ENCODE results near the gene GOLT1A.

Gene GOLT1A

DNA sequence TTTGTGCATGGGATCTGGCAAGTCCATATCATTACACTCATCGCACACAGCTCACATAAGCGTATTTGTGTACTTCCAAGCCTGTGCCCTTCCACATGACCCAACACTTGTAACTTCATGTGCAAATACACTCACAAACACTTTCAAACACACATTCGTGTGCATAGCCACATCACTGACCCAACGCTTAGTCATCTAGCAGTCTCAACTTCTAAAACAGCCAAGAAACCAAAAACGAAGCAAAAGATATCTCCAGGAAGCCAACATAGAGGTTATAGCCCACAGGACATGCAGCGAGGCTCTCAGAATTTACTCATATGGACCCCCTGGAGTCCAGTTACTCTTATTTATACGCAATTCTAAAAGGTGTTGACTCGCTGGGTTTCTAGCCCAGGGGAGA, 10.9 kb upstream of the GOLT1A start:
- TF ChIP-seq, protein P1, sequence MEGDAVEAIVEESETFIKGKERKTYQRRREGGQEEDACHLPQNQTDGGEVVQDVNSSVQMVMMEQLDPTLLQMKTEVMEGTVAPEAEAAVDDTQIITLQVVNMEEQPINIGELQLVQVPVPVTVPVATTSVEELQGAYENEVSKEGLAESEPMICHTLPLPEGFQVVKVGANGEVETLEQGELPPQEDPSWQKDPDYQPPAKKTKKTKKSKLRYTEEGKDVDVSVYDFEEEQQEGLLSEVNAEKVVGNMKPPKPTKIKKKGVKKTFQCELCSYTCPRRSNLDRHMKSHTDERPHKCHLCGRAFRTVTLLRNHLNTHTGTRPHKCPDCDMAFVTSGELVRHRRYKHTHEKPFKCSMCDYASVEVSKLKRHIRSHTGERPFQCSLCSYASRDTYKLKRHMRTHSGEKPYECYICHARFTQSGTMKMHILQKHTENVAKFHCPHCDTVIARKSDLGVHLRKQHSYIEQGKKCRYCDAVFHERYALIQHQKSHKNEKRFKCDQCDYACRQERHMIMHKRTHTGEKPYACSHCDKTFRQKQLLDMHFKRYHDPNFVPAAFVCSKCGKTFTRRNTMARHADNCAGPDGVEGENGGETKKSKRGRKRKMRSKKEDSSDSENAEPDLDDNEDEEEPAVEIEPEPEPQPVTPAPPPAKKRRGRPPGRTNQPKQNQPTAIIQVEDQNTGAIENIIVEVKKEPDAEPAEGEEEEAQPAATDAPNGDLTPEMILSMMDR (IDR thresholded peaks at IDR 0.05; ENCODE audit: poor library complexity, severe bottlenecking): no peak
- H3K9me3 ChIP-seq (ENCODE audit: severe bottlenecking): no peaks in the 10 kb centered on the region
- DNase-seq (ENCODE audit: low spot score): no peak
- H3K4me3 ChIP-seq (ENCODE audit: severe bottlenecking): no peak overlapping the region
- H3K4me1 ChIP-seq (ENCODE audit: insufficient read depth, poor library complexity, severe bottlenecking): peaks cover 17% of the 10 kb centered on the region
- no peak overlapping the region for H3K27ac ChIP-seq (ENCODE audit: poor library complexity, severe bottlenecking)
- no peak for ATAC-seq (ENCODE audit: low read depth)
- no peaks in the 10 kb centered on the region for H3K36me3 ChIP-seq (ENCODE audit: low read depth)
- H3K27me3 ChIP-seq (ENCODE audit: insufficient read depth, poor library complexity, severe bottlenecking): no peaks in the 10 kb centered on the region

DNA sequence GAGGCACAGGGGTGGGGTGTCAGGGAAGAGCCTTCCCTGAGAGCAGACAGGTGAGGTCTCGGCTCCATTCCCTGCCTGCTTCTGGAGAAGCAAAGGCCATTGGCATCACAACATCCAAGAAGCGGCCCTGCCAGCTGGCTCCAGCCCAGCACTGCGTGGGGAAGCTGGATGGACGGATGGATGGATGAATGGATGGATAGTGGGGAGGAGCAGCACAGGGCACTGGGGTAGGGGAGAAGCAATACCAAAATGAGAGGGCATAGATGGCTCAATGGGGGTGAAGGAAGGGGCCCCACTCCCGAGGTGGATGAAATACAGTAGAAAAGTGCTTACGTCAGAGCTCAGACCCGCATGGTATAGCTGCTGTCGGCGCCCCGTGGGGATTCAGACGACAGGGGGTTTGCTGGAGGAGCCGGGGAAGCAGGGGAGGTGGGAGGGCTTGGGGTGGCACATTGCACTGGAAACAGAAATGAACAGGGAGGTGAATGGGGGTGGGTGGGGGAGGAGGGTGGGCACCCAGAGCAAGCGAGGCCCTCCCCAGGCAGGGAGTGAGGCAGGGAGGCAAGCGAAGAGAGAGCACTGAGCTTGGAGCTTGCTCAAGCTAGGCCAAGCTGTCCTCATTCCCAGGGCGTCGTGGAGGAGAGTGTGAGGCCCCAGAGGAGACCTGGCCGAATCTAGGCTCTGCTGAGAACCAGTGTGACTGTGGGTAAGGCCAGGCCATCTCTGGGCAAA, 9.5 kb upstream of the GOLT1A start:
- no peak for ATAC-seq (ENCODE audit: low read depth)
- peaks cover 17% of the 10 kb centered on the region for H3K4me1 ChIP-seq (ENCODE audit: insufficient read depth, poor library complexity, severe bottlenecking)
- no peak overlapping the region for H3K27ac ChIP-seq (ENCODE audit: poor library complexity, severe bottlenecking)
- no peaks in the 10 kb centered on the region for H3K36me3 ChIP-seq (ENCODE audit: low read depth)
- no peaks in the 10 kb centered on the region for H3K27me3 ChIP-seq (ENCODE audit: insufficient read depth, poor library complexity, severe bottlenecking)
- no peak for DNase-seq (ENCODE audit: low spot score)
- H3K9me3 ChIP-seq (ENCODE audit: severe bottlenecking): no peaks in the 10 kb centered on the region
- H3K4me3 ChIP-seq (ENCODE audit: severe bottlenecking): no peak overlapping the region
- TF ChIP-seq, protein P1 (IDR thresholded peaks at IDR 0.05; ENCODE audit: poor library complexity, severe bottlenecking): no peak

DNA sequence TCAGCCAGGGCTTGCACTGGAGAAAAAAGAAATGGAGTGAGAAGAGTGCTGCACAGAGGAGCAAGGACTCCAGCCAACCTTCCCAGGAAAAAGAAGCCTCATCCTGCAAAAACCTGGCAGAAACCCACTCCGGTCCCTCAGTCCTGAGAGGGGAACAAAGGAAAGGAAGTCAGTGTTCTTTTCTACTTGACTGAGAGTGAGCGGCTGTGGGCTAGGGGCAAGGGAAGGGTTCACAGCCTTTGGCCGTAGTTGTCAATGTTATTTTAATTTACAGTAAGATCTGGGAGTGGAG, 8.9 kb upstream of the GOLT1A start:
- Histone ChIP-seq H3K36me3 (ENCODE audit: low read depth) (no peaks in the 10 kb centered on the region), H3K4me3 (ENCODE audit: severe bottlenecking) (no peak overlapping the region), H3K27me3 (ENCODE audit: insufficient read depth, poor library complexity, severe bottlenecking) (no peaks in the 10 kb centered on the region), H3K27ac (ENCODE audit: poor library complexity, severe bottlenecking) (no peak overlapping the region), H3K4me1 (ENCODE audit: insufficient read depth, poor library complexity, severe bottlenecking) (peaks cover 17% of the 10 kb centered on the region), H3K9me3 (ENCODE audit: severe bottlenecking) (no peaks in the 10 kb centered on the region)
- ATAC-seq (ENCODE audit: low read depth) (no peak), DNase-seq (ENCODE audit: low spot score) (no peak)
- TF ChIP-seq, protein P1 (IDR thresholded peaks at IDR 0.05; ENCODE audit: poor library complexity, severe bottlenecking): no peak

DNA sequence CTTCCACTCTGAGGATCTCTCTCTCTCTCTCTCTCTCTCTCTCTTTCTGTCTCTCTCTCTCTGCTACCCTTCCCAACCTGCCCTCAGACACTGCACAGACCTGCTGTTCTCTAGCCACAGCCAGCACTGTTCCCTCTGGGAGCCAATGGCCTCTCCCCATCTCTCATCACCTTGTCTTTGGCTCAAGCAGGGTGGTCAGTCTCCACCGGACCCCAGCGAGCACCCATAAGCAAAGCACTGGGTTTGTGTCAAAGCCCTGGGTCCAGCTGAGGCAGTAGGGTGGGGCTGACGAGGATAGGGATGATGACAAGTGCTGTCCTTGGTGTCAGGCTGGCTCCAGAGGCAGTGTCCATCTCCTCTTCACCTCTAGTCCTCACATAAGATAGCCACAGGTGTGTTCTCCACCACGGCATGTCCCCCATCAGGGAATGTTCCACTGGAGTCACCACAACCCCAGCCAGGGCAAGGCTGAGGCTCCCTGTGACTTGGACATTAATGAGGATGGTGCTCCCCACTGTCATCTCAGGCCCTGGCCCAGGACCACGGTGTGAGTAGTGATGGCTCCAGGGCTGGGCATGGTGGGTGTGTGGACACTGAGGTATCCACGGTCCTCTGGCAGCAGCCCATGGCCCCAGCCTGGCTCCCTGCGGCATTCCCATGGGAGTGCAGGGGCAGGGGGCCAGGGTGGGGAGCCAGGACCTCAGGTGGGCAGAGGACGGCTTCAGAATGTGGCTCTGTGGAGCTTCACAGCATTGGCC, 8.4 kb upstream of the GOLT1A start:
- ATAC-seq (ENCODE audit: low read depth) (no peak), DNase-seq (ENCODE audit: low spot score) (no peak)
- Histone ChIP-seq H3K9me3 (ENCODE audit: severe bottlenecking) (no peaks in the 10 kb centered on the region), H3K27me3 (ENCODE audit: insufficient read depth, poor library complexity, severe bottlenecking) (no peaks in the 10 kb centered on the region), H3K27ac (ENCODE audit: poor library complexity, severe bottlenecking) (no peak overlapping the region), H3K4me3 (ENCODE audit: severe bottlenecking) (no peak overlapping the region), H3K4me1 (ENCODE audit: insufficient read depth, poor library complexity, severe bottlenecking) (peaks cover 17% of the 10 kb centered on the region), H3K36me3 (ENCODE audit: low read depth) (no peaks in the 10 kb centered on the region)
- TF ChIP-seq, protein P1 (IDR thresholded peaks at IDR 0.05; ENCODE audit: poor library complexity, severe bottlenecking): no peak

DNA sequence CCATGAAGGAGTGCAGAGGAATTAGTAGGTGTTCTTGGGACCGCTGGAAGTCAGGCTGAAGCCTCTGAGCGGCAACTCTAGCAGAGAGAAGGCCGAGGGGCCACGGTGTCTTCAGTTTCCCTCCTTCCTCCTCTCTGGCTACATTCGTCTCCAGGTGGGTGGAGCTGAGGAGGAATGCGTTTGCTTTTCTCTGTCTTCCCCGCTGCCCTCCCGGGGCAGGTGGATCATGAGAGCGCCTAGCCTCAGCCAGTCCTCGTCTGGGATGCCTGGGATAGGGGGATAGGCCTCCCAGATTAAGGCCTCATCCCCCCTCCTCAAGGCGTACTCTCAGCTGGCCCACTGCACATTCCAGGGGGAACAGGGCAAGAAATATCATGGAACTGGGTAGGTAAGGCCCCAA, 7.5 kb upstream of the GOLT1A start:
- DNase-seq (ENCODE audit: low spot score) (no peak), ATAC-seq (ENCODE audit: low read depth) (no peak)
- Histone ChIP-seq H3K4me1 (ENCODE audit: insufficient read depth, poor library complexity, severe bottlenecking) (peaks cover 12% of the 10 kb centered on the region), H3K27ac (ENCODE audit: poor library complexity, severe bottlenecking) (no peak overlapping the region), H3K4me3 (ENCODE audit: severe bottlenecking) (no peak overlapping the region), H3K9me3 (ENCODE audit: severe bottlenecking) (no peaks in the 10 kb centered on the region), H3K36me3 (ENCODE audit: low read depth) (no peaks in the 10 kb centered on the region), H3K27me3 (ENCODE audit: insufficient read depth, poor library complexity, severe bottlenecking) (no peaks in the 10 kb centered on the region)
- TF ChIP-seq, protein P1 (IDR thresholded peaks at IDR 0.05; ENCODE audit: poor library complexity, severe bottlenecking): no peak

Data from RWPE2 (cell line).